DOHH2 (cell line): Measurements from ENCODE around the gene LIPI.

ENCODE experiments used
- H3F3A ChIP-seq: fragments of 200-600 bp; sonication (generic), shearing (Covaris generic); 2 replicates; pipeline ENCODE4 v1.6.0; 2016; ENCODE audit warnings: antibody characterized with exemption, mild to moderate bottlenecking; ENCODE audit not compliant: control insufficient read depth, insufficient read depth
- H3K27ac ChIP-seq: fragments of 200-600 bp; sonication (generic); 2 replicates; pipeline ENCODE4 v1.5.1; 2014; ENCODE audit warnings: low read depth, mild to moderate bottlenecking, low read length, moderate library complexity
- H3K27me3 ChIP-seq: fragments of 200-600 bp; sonication (generic); 2 replicates; pipeline ENCODE4 v1.6.1; 2014; ENCODE audit warnings: mild to moderate bottlenecking, low read length, mixed read lengths; ENCODE audit not compliant: control insufficient read depth
- H3K36me3 ChIP-seq: fragments of 200-600 bp; sonication (generic); 2 replicates; pipeline ENCODE4 v1.6.1; 2014; ENCODE audit warnings: mild to moderate bottlenecking, low read length, moderate library complexity, mixed read lengths; ENCODE audit not compliant: control insufficient read depth
- H3K4me1 ChIP-seq: fragments of 200-600 bp; sonication (generic); 2 replicates; pipeline ENCODE4 v1.6.1; 2014; ENCODE audit warnings: mild to moderate bottlenecking, low read length, mixed read lengths; ENCODE audit not compliant: control insufficient read depth
- H3K4me2 ChIP-seq: fragments of 200-600 bp; sonication (generic); 2 replicates; pipeline ENCODE4 v1.6.0; 2014; ENCODE audit warnings: mild to moderate bottlenecking, low read length, moderate library complexity
- H3K4me3 ChIP-seq: fragments of 200-600 bp; sonication (generic); 2 replicates; pipeline ENCODE4 v1.5.1; 2014; ENCODE audit warnings: mild to moderate bottlenecking, low read length, mixed read lengths
- H3K79me2 ChIP-seq: fragments of 200-600 bp; sonication (generic); 2 replicates; pipeline ENCODE4 v1.6.1; 2014; ENCODE audit warnings: mild to moderate bottlenecking, low read length, mixed read lengths; ENCODE audit not compliant: control insufficient read depth
- H3K9me2 ChIP-seq: fragments of 200-600 bp; sonication (generic); replicated peaks from 2 replicates; pipeline ENCODE4 v1.6.1; 2014; ENCODE audit warnings: mild to moderate bottlenecking, low read length, mixed read lengths; ENCODE audit not compliant: control insufficient read depth
- H3K9me3 ChIP-seq: fragments of 200-600 bp; sonication (generic); 2 replicates; pipeline ENCODE4 v1.6.1; 2014; ENCODE audit warnings: antibody characterized with exemption, low read length, mixed read lengths; ENCODE audit not compliant: control insufficient read depth, insufficient read depth
- H4K20me1 ChIP-seq: fragments of 200-600 bp; sonication (generic); 2 replicates; pipeline ENCODE4 v1.6.0; 2014; ENCODE audit warnings: low read depth, mild to moderate bottlenecking, antibody characterized with exemption, low read length, moderate library complexity; ENCODE audit not compliant: control insufficient read depth, insufficient read depth
- EZH2phosphoT487 ChIP-seq: fragments of 200-600 bp; sonication (generic); IDR thresholded peaks from 2 replicates; pipeline ENCODE4 v1.6.1; 2017; ENCODE audit warnings: borderline replicate concordance, mild to moderate bottlenecking, antibody characterized with exemption, low read length, moderate library complexity, mixed read lengths
- TF ChIP-seq, protein P1 (sequence below): fragments of 200-600 bp; sonication (generic); IDR thresholded peaks from one replicate; pipeline ENCODE4 v1.5.1; 2014; ENCODE audit warnings: antibody characterized with exemption, mild to moderate bottlenecking, low read depth, low read length; ENCODE audit not compliant: poor library complexity, severe bottlenecking

The LIPI gene

GRCh38 chr21:14251336-14251735 lies 40.6 kb upstream of the LIPI start:
- Histone ChIP-seq H3F3A (no peaks in the 10 kb centered on the region), H3K9me2 (no peaks in the 10 kb centered on the region), H3K9me3 (no peaks in the 10 kb centered on the region), H3K27ac (no peak overlapping the region), H3K79me2 (no peaks in the 10 kb centered on the region), H3K4me3 (no peak overlapping the region), H3K4me1 (no peaks in the 10 kb centered on the region), H3K36me3 (no peaks in the 10 kb centered on the region), H4K20me1 (no peaks in the 10 kb centered on the region), H3K4me2 (no peak overlapping the region), H3K27me3 (0 out of 2 replicates have a peak, but pooled peaks cover 2% of the 10 kb centered on the region)
- TF ChIP-seq, protein P1, sequence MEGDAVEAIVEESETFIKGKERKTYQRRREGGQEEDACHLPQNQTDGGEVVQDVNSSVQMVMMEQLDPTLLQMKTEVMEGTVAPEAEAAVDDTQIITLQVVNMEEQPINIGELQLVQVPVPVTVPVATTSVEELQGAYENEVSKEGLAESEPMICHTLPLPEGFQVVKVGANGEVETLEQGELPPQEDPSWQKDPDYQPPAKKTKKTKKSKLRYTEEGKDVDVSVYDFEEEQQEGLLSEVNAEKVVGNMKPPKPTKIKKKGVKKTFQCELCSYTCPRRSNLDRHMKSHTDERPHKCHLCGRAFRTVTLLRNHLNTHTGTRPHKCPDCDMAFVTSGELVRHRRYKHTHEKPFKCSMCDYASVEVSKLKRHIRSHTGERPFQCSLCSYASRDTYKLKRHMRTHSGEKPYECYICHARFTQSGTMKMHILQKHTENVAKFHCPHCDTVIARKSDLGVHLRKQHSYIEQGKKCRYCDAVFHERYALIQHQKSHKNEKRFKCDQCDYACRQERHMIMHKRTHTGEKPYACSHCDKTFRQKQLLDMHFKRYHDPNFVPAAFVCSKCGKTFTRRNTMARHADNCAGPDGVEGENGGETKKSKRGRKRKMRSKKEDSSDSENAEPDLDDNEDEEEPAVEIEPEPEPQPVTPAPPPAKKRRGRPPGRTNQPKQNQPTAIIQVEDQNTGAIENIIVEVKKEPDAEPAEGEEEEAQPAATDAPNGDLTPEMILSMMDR, result no peak
- TF ChIP-seq EZH2phosphoT487, result no peak

DNA sequence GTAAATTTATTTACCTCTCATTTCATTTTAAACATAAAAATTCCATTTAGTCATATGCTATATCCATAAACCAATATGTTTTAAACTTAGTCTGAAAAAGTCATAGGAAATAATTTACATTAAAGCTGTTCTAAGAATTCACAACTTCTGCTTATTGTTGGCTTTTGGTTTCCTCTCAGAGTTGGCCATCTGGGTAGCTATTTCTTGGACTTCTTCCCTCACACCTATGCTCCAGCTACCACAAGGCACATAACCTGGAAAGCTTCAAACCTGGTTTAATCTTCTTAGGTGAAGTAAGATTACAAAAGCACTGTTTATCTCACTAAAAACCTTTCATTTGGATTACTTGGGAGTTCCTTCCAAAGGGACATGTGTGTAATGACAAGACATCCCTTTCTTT lies 35.0 kb upstream of the LIPI start:
- no peaks in the 10 kb centered on the region for H4K20me1 ChIP-seq
- H3K4me3 ChIP-seq, result no peak overlapping the region
- no peaks in the 10 kb centered on the region for H3K9me3 ChIP-seq
- no peaks in the 10 kb centered on the region for H3K36me3 ChIP-seq
- H3K9me2 ChIP-seq, result no peaks in the 10 kb centered on the region
- H3K27me3 ChIP-seq, result no peaks in the 10 kb centered on the region
- no peak overlapping the region for H3K4me2 ChIP-seq
- no peaks in the 10 kb centered on the region for H3F3A ChIP-seq
- no peaks in the 10 kb centered on the region for H3K4me1 ChIP-seq
- no peaks in the 10 kb centered on the region for H3K79me2 ChIP-seq
- no peak overlapping the region for H3K27ac ChIP-seq
- no peak for TF ChIP-seq EZH2phosphoT487
- TF ChIP-seq, protein P1, result no peak

DNA sequence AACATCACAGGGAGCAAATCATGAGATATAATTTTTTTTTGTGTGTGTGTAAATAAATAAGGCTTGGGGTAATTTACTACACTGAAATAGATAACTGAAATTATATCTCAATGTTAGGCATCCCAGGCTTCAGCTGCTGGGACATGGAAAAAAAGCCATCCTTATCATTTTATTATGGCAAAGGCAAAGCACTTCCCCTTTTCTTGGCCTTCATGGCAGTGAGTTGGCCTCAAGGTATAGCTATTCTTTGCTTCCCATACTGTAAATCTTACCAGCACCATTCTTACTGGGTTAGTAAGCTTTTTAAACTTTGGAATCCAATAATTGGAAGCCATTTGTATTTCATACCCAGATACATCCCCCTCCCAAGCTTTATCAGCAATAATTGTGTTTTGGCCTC lies 34.2 kb upstream of the LIPI start:
- no peak for TF ChIP-seq EZH2phosphoT487
- TF ChIP-seq, protein P1, result no peak
- Histone ChIP-seq H3F3A (no peaks in the 10 kb centered on the region), H3K27me3 (no peaks in the 10 kb centered on the region), H3K27ac (no peak overlapping the region), H3K9me2 (no peaks in the 10 kb centered on the region), H3K4me2 (no peak overlapping the region), H3K9me3 (no peaks in the 10 kb centered on the region), H3K4me1 (no peaks in the 10 kb centered on the region), H3K36me3 (no peaks in the 10 kb centered on the region), H4K20me1 (no peaks in the 10 kb centered on the region), H3K79me2 (no peaks in the 10 kb centered on the region), H3K4me3 (no peak overlapping the region)

GRCh38 chr21:14243874-14244273 lies 33.1 kb upstream of the LIPI start:
- H4K20me1 ChIP-seq, result no peaks in the 10 kb centered on the region
- TF ChIP-seq EZH2phosphoT487, result no peak
- TF ChIP-seq, protein P1, result no peak
- H3K36me3 ChIP-seq, result no peaks in the 10 kb centered on the region
- H3K9me2 ChIP-seq, result no peaks in the 10 kb centered on the region
- H3K4me3 ChIP-seq, result no peak overlapping the region
- no peaks in the 10 kb centered on the region for H3K79me2 ChIP-seq
- H3F3A ChIP-seq, result no peaks in the 10 kb centered on the region
- H3K4me1 ChIP-seq, result no peaks in the 10 kb centered on the region
- H3K27me3 ChIP-seq, result no peaks in the 10 kb centered on the region
- no peak overlapping the region for H3K27ac ChIP-seq
- H3K4me2 ChIP-seq, result no peak overlapping the region
- no peaks in the 10 kb centered on the region for H3K9me3 ChIP-seq
